HFF-Myc (cell line): ENCODE results near the gene SH3PXD2A.

ENCODE experiments used
- DNase-seq: peaks from one replicate; pipeline ENCODE4 v3.0.0-alpha.2; 2011; ENCODE audit warnings: low read depth; ENCODE audit errors: extremely low read depth
- H3K4me3 ChIP-seq: replicated peaks from 2 replicates; pipeline ENCODE4 v1.5.1; 2011; ENCODE audit warnings: low read depth, mild to moderate bottlenecking, control low read depth, low read length
- CTCF ChIP-seq: IDR thresholded peaks from 2 replicates; pipeline ENCODE4 v1.5.1; 2012; ENCODE audit warnings: mild to moderate bottlenecking, low read depth, low read length, control low read depth; ENCODE audit errors: missing control alignments

The SH3PXD2A gene

GRCh38 chr10:103851261-103851660, 4.1 kb downstream of the SH3PXD2A start:
- TF ChIP-seq CTCF: no peak
- DNase-seq: no peak
- H3K4me3 ChIP-seq: no peak overlapping the region

DNA sequence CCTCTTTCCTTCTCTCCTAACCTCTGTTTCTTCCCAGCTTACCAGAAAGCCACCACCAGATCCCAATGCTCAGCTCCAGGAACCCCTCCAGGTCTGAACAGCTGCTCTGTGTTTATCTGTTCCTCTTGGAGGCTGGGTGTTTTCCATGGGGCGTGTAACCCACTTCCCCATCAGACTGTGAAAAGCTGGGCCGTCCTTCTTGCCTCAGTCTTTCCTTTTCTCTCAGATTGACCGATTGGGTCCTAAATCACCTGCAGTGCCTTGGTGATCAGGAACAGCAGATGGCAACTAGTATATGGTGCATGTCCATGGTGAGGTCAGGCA, 4.8 kb downstream of the SH3PXD2A start:
- no peak overlapping the region; the same call in 1 of the 2 replicates for H3K4me3 ChIP-seq
- no peak for DNase-seq
- no peak for TF ChIP-seq CTCF

GRCh38 chr10:103849880-103850571, 5.3 kb downstream of the SH3PXD2A start:
- no peak for DNase-seq
- TF ChIP-seq CTCF: no peak
- peak overlapping the region; percentile 21 for H3K4me3 ChIP-seq

- no peak overlapping the region for H3K4me3 ChIP-seq
- DNase-seq: no peak
- TF ChIP-seq CTCF: no peak
These were observed 6.0 kb downstream of the SH3PXD2A start for GRCh38 chr10:103849212-103849877.

- peak; percentile 31 for TF ChIP-seq CTCF
- no peak for DNase-seq
- no peak overlapping the region for H3K4me3 ChIP-seq
These were observed 7.4 kb downstream of the SH3PXD2A start for GRCh38 chr10:103847909-103848468.

DNA sequence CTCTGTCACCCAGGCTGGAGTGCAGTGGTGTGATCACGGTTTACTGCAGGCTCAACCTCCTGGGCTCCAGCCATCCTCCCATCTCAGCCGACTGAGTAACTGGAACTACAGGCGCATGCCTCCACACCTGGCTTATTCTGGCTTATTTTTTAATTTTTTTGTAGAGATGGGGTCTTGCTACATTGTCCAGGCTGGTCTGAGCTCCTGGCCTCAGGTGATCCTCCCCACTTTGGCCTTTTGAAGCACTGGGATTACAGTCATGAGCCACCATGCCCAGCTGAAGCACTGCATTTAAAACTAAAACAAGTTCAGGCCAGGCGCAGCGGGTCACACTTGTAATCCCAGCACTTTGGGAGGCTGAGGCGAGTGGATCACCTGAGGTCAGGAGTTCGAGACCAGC, 8.0 kb downstream of the SH3PXD2A start:
- H3K4me3 ChIP-seq: no peak overlapping the region
- no peak for TF ChIP-seq CTCF
- DNase-seq: no peak
